ENCODE measurements around the gene CHPF.

- TF ChIP-seq CTCF (IDR thresholded peaks at IDR 0.05) (no peak), POLR2AphosphoS5 (IDR thresholded peaks at IDR 0.05) (no peak), POLR2A (IDR thresholded peaks at IDR 0.05) (no peak)
These were observed 9.5 kb downstream of the CHPF start for GRCh38 chr2:219533930-219534661.

Data from gastroesophageal sphincter (tissue), 3 donors.